PC-9 (cell line): ENCODE data around the gene SLX4IP. TPM values are rescaled to one million over a fixed set of nuclear protein-coding genes. Genes with fewer than 3 reads are reported as not detected.
A peak's percentile ranks its signal among the peaks of the same experiment; 100 is the strongest.

Source experiments
- BruUV-seq: library from RNA; stranded (reverse); fragments of 400-500 nt; replicated peaks from 2 replicates; lab custom pipeline; 2021; lab: Mats Ljungman, UMichigan
- CTCF ChIA-PET: fragments of 300-600 bp; sonication (Branson Sonifier 250); formaldehyde crosslinking; loops from one replicate; lab custom pipeline; 2022; ENCODE audit warnings: antibody characterized with exemption; lab: Charles Lee
- POLR2A ChIA-PET: fragments of 300-600 bp; sonication (Branson Sonifier 250); formaldehyde crosslinking; loops from one replicate; lab custom pipeline; 2022; ENCODE audit warnings: antibody characterized with exemption; ENCODE audit not compliant: unreplicated experiment; lab: Charles Lee
- DNase-seq, 2 experiments: peaks; one replicate each; pipeline versions ENCODE4 v3.0.0 to v3.0.0-alpha.2; 2015 to 2022; ENCODE audit warnings: mixed read lengths in 1 of 2
- H2AFZ ChIP-seq: fragments of 200-600 bp; sonication (generic); 2 replicates; pipeline ENCODE4 v1.8.1; 2017; ENCODE audit warnings: antibody characterized with exemption
- H3F3A ChIP-seq: fragments of 200-600 bp; sonication (generic); 2 replicates; pipeline ENCODE4 v1.8.1; 2017; ENCODE audit warnings: antibody characterized with exemption, mild to moderate bottlenecking, low read depth; ENCODE audit not compliant: insufficient read depth
- H3K27ac ChIP-seq: fragments of 200-600 bp; sonication (generic); 2 replicates; pipeline ENCODE4 v1.6.1; 2016; ENCODE audit warnings: mixed run types
- H3K27me3 ChIP-seq: fragments of 200-600 bp; sonication (generic); 2 replicates; pipeline ENCODE4 v1.6.1; 2016; ENCODE audit warnings: low read depth, mixed run types; ENCODE audit not compliant: insufficient read depth
- H3K36me3 ChIP-seq: fragments of 200-600 bp; sonication (generic); 2 replicates; pipeline ENCODE4 v1.6.1; 2016; ENCODE audit warnings: low read depth, mixed run types
- H3K4me1 ChIP-seq: fragments of 200-600 bp; sonication (generic); replicated peaks from 2 replicates; pipeline ENCODE4 v1.6.1; 2016; ENCODE audit warnings: mixed run types; ENCODE audit not compliant: insufficient read depth
- H3K4me2 ChIP-seq: fragments of 200-600 bp; sonication (generic); 2 replicates; pipeline ENCODE4 v1.6.1; 2017; ENCODE audit warnings: mixed run types
- H3K4me3 ChIP-seq: fragments of 200-600 bp; sonication (generic); 2 replicates; pipeline ENCODE4 v1.6.1; 2016; ENCODE audit warnings: mixed run types
- H3K79me2 ChIP-seq: fragments of 200-600 bp; sonication (generic); 2 replicates; pipeline ENCODE4 v1.6.1; 2017; ENCODE audit warnings: low read depth, mixed run types
- H3K9me2 ChIP-seq: fragments of 200-600 bp; sonication (generic); 2 replicates; pipeline ENCODE4 v1.8.1; 2017; ENCODE audit warnings: mild to moderate bottlenecking; ENCODE audit not compliant: insufficient read depth
- H3K9me3 ChIP-seq: fragments of 200-600 bp; sonication (generic); 2 replicates; pipeline ENCODE4 v1.8.1; 2016; ENCODE audit warnings: low read depth; ENCODE audit not compliant: insufficient read depth
- H4K20me1 ChIP-seq: fragments of 200-600 bp; sonication (generic); 2 replicates; pipeline ENCODE4 v1.8.1; 2017; ENCODE audit not compliant: insufficient read depth
- EZH2 ChIP-seq: fragments of 200-600 bp; sonication (generic); IDR thresholded peaks from 2 replicates; pipeline ENCODE4 v1.8.0; 2017; ENCODE audit warnings: antibody characterized with exemption, low read depth
- intact Hi-C: fragments of 100-400 bp; cut with micrococcal nuclease; formaldehyde crosslinking; loops from one replicate; pipeline ENCODE4 v1.10.0; 2022; ENCODE audit not compliant: unreplicated experiment
- total RNA-seq: library from RNA; stranded (reverse); gene quantifications from 2 replicates; pipeline ENCODE4 v1.2.3, GENCODE V29; 2021
- TF ChIP-seq, protein P1 (sequence below): fragments of 200-600 bp; sonication (generic); conservative IDR thresholded peaks from 2 replicates; pipeline ENCODE4 v1.6.1; 2017; ENCODE audit warnings: mixed run types, antibody characterized with exemption, mild to moderate bottlenecking, moderate library complexity

SLX4IP gene
- total RNA-seq, 1 experiment from 2014 or later: 13.4 TPM

DNA sequence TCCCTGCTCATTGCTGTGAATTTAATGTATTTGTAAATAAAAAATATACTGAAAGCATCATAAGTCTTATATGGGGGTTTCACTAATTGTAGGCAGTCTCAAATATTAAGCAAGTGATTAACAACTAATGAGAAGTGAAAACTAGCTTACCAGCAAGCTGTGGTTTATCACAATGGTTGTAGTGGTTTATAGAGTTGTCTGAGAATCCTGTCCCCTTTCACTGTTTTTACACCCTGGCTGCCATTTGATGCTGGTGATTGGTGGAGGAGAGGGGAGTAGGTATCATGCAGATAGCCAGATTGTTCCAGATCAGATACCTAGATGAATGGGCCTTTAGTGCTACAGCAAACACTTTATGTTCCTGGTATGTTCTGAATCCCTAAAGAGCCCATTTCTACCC is 7.1 kb upstream of the SLX4IP start:
- Histone ChIP-seq H3K79me2 (peaks cover 88% of the 10 kb centered on the region), H4K20me1 (peaks cover 10% of the 10 kb centered on the region; the same call in 1 of the 2 replicates), H3K4me3 (no peak overlapping the region), H2AFZ (no peak overlapping the region), H3K9me2 (no peaks in the 10 kb centered on the region), H3F3A (peaks cover 14% of the 10 kb centered on the region; the same call in 1 of the 2 replicates), H3K27ac (no peak overlapping the region), H3K36me3 (peaks cover 22% of the 10 kb centered on the region), H3K9me3 (no peaks in the 10 kb centered on the region), H3K4me1 (no peaks in the 10 kb centered on the region), H3K27me3 (no peaks in the 10 kb centered on the region), H3K4me2 (no peak overlapping the region)
- no peak for DNase-seq
- intact Hi-C loops: loop anchor here (5.0 kb wide), 1 partner anchor 111 kb away; no protein-coding TSS in a partner anchor
- ChIA-PET CTCF (interaction anchor here (0.6 kb wide), 1 partner anchor 351 kb away, joined by 3 read pairs; no protein-coding TSS in a partner anchor), POLR2A (no interaction called here)
- no TSS peak for BruUV-seq
- TF ChIP-seq, protein P1, sequence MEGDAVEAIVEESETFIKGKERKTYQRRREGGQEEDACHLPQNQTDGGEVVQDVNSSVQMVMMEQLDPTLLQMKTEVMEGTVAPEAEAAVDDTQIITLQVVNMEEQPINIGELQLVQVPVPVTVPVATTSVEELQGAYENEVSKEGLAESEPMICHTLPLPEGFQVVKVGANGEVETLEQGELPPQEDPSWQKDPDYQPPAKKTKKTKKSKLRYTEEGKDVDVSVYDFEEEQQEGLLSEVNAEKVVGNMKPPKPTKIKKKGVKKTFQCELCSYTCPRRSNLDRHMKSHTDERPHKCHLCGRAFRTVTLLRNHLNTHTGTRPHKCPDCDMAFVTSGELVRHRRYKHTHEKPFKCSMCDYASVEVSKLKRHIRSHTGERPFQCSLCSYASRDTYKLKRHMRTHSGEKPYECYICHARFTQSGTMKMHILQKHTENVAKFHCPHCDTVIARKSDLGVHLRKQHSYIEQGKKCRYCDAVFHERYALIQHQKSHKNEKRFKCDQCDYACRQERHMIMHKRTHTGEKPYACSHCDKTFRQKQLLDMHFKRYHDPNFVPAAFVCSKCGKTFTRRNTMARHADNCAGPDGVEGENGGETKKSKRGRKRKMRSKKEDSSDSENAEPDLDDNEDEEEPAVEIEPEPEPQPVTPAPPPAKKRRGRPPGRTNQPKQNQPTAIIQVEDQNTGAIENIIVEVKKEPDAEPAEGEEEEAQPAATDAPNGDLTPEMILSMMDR: no peak
- no peak for TF ChIP-seq EZH2

DNA sequence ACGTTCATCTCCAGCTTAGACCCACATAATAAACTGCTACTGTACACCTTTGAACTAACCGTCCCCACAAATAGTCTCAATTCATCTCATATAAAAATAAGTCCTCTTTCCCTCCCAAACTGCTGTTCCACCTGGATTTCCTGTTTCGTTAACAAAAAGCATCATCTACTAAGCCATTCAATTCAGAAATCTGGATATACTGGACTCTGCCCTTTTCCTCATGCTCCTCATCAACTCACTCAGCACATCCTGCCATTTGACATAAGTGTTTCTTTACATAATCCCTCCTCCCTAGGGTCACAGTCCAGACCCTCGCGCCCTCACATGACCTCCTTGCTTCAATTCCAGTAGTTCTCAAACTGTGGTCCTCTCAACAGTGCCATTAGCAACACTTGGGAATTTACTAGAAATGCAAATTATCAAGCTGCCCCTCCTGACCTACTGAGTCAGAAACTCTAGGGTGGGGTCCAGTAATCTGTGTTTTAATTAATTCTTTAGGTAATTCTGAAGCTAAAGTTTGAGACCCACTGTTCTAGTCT is 5.6 kb upstream of the SLX4IP start:
- no peaks in the 10 kb centered on the region for H3K9me2 ChIP-seq
- H3K36me3 ChIP-seq: peaks cover 16% of the 10 kb centered on the region
- POLR2A ChIA-PET: no interaction called here
- DNase-seq: no peak
- H3K4me3 ChIP-seq: no peak overlapping the region
- no peaks in the 10 kb centered on the region for H3K9me3 ChIP-seq
- H3K27me3 ChIP-seq: no peaks in the 10 kb centered on the region
- CTCF ChIA-PET: no interaction called here
- H4K20me1 ChIP-seq: peaks cover 5% of the 10 kb centered on the region; the same call in 1 of the 2 replicates
- H3K4me1 ChIP-seq: no peaks in the 10 kb centered on the region
- TF ChIP-seq, protein P1: no peak
- no peak for TF ChIP-seq EZH2
- intact Hi-C loops: loop anchor here (5.0 kb wide), 1 partner anchor 112 kb away; no protein-coding TSS in a partner anchor
- no peak overlapping the region for H2AFZ ChIP-seq
- peaks cover 85% of the 10 kb centered on the region for H3K79me2 ChIP-seq
- H3K27ac ChIP-seq: no peak overlapping the region
- BruUV-seq: no TSS peak
- H3K4me2 ChIP-seq: no peak overlapping the region
- peaks cover 14% of the 10 kb centered on the region; the same call in 1 of the 2 replicates for H3F3A ChIP-seq

DNA sequence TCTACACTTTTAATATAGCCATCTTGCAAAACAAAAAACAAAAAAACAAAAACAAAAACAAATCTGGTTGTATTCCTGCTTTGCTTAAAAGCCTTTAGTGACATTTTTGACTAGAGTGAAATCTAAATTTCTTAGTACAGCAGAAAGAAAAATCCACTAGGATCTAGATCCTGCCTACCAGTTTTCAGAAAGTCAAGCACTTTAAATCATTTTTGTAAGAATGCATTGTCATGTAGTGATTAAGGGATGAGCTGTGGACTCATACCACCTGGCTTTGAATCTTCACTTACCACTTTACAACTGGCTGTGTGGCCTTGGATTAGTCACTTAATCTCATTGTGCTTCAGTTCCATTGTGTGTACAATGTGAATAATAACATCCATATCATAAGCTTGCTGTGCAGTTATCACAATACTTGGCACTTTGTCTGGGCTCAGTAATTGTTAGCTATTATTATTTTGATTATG is 5.1 kb upstream of the SLX4IP start:
- Histone ChIP-seq H3F3A (peaks cover 14% of the 10 kb centered on the region; the same call in 1 of the 2 replicates), H3K36me3 (peaks cover 16% of the 10 kb centered on the region), H3K9me2 (no peaks in the 10 kb centered on the region), H3K4me3 (no peak overlapping the region), H4K20me1 (peaks cover 5% of the 10 kb centered on the region; the same call in 1 of the 2 replicates), H3K27ac (no peak overlapping the region), H3K4me1 (no peaks in the 10 kb centered on the region), H3K9me3 (no peaks in the 10 kb centered on the region), H3K4me2 (no peak overlapping the region), H2AFZ (no peak overlapping the region), H3K79me2 (peaks cover 84% of the 10 kb centered on the region), H3K27me3 (no peaks in the 10 kb centered on the region)
- CTCF ChIA-PET: interaction anchor here (0.7 kb wide), 1 partner anchor 241 kb away, joined by 4 read pairs; no protein-coding TSS in a partner anchor
- TF ChIP-seq, protein P1: no peak
- no peak for TF ChIP-seq EZH2
- POLR2A ChIA-PET: no interaction called here
- peak in 1 of 2 experiments; percentile 41 for DNase-seq
- intact Hi-C loops: loop anchor here (5.0 to 10.0 kb wide), 4 partner anchors 113 to 1465 kb away; partner anchors contain the start of gene SNAP25
- BruUV-seq: no TSS peak
